HepG2 (cell line): ENCODE measurements around the gene RNU5B-1. TPM values are rescaled to one million over a fixed set of nuclear protein-coding genes. Genes with fewer than 3 reads are reported as not detected.

Experiments used
- ATAC-seq: fragments of 200-7000 bp; cut with Tn5 transposase; 3 replicates; pipeline ENCODE4 v1.9.1; 2020; ENCODE audit warnings: mild to moderate bottlenecking, moderate library complexity
- BruUV-seq: library from RNA; stranded (reverse); fragments of 400-500 nt; replicated peaks from 2 replicates; lab custom pipeline; 2021; lab: Mats Ljungman, UMichigan
- CTCF ChIA-PET: fragments of 300-600 bp; formaldehyde crosslinking; extraction: SDS; loops from one replicate; lab custom pipeline; 2021; ENCODE audit warnings: low total read pairs, inconsistent platforms, low intra/inter-chr PET ratio; lab: Yijun Ruan, JAX
- POLR2A ChIA-PET: fragments of 350-600 bp; sonication (Branson Sonifier 250); formaldehyde crosslinking; loops from one replicate; lab custom pipeline; 2020; ENCODE audit warnings: antibody characterized with exemption, inconsistent platforms; lab: Yijun Ruan, JAX
- DNase-seq: peaks from one replicate; pipeline ENCODE4 v3.0.0-alpha.2; 2015; ENCODE audit warnings: low spot score
- FAIRE-seq: peaks from 3 replicates; lab custom pipeline; 2011; peaks lifted over from hg19 to GRCh38; lab: Jason Lieb, UNC
- H2AFZ ChIP-seq: one replicate; pipeline ENCODE4 v1.6.1; 2011; ENCODE audit warnings: low read length, inconsistent platforms
- H3K27ac ChIP-seq: fragments of 300-600 bp; 3 replicates; pipeline ENCODE4 v1.8.0; 2011; ENCODE audit warnings: mixed run types, mild to moderate bottlenecking, mixed read lengths, low read length, inconsistent platforms; ENCODE audit not compliant: insufficient read depth; ENCODE audit errors: extremely low read length
- H3K27me3 ChIP-seq, 2 experiments: fragments of 200-600 bp in 1 of 2; 2 replicates in 1 of 2; 3 replicates in 1 of 2; pipeline versions ENCODE4 v1.6.0 to v1.8.0; 2011; ENCODE audit warnings: low read length in 2 of 2, mild to moderate bottlenecking in 2 of 2, moderate library complexity in 2 of 2, inconsistent platforms in 1 of 2; ENCODE audit not compliant: insufficient read depth in 2 of 2, control insufficient read depth in 1 of 2
- H3K36me3 ChIP-seq, 2 experiments: fragments of 200-600 bp in 1 of 2; replicated peaks in 1 of 2; 2 replicates in 1 of 2; 3 replicates in 1 of 2; pipeline versions ENCODE4 v1.5.1 to v1.8.0; 2011; ENCODE audit warnings: low read length in 2 of 2, inconsistent platforms in 1 of 2; ENCODE audit not compliant: insufficient read depth in 2 of 2, control insufficient read depth in 1 of 2
- H3K4me1 ChIP-seq: 2 replicates; pipeline ENCODE4 v1.5.1; 2012; ENCODE audit warnings: low read length, inconsistent platforms; ENCODE audit not compliant: insufficient read depth
- H3K4me2 ChIP-seq: 2 replicates; pipeline ENCODE4 v1.6.0; 2011; ENCODE audit warnings: low read depth, low read length, inconsistent platforms
- H3K4me3 ChIP-seq, 3 experiments: fragments of 200-600 bp in 1 of 3; sonication (generic), shearing (Covaris generic) in 1 of 3; replicated peaks in 1 of 3; 2 replicates each; pipeline ENCODE4 v1.5.1; 2011 to 2016; ENCODE audit warnings: low read length in 3 of 3, inconsistent platforms in 2 of 3, low read depth in 2 of 3, mild to moderate bottlenecking in 2 of 3, control low read depth in 1 of 3, mixed read lengths in 1 of 3; ENCODE audit not compliant: insufficient read depth in 1 of 3
- H3K79me2 ChIP-seq: one replicate; pipeline ENCODE4 v1.6.1; 2011; ENCODE audit warnings: low read length, inconsistent platforms; ENCODE audit not compliant: insufficient read depth
- H3K9ac ChIP-seq: 2 replicates; pipeline ENCODE4 v1.6.0; 2011; ENCODE audit warnings: mild to moderate bottlenecking, low read depth, low read length, inconsistent platforms; ENCODE audit not compliant: insufficient read depth
- H3K9me3 ChIP-seq: 2 replicates; pipeline ENCODE4 v1.5.1; 2012; ENCODE audit warnings: mild to moderate bottlenecking, low read length
- H4K20me1 ChIP-seq: 2 replicates; pipeline ENCODE4 v1.6.0; 2011; ENCODE audit warnings: inconsistent platforms, mild to moderate bottlenecking, low read length, moderate library complexity; ENCODE audit not compliant: insufficient read depth
- AGO2 ChIP-seq: fragments of 200-400 bp; formaldehyde crosslinking; optimal IDR thresholded peaks from 2 replicates; pipeline ENCODE3; 2017; ENCODE audit warnings: mild to moderate bottlenecking, low read depth, low read length, moderate library complexity
- SIX1 ChIP-seq: sonication (generic); formaldehyde crosslinking; IDR thresholded peaks from 2 replicates; pipeline ENCODE4 v1.4.0; 2020; ENCODE audit warnings: missing genetic modification reagents, borderline replicate concordance
- ZNF703 ChIP-seq: sonication (generic); formaldehyde crosslinking; IDR thresholded peaks from 2 replicates; pipeline ENCODE4 v1.5.1; 2020; ENCODE audit warnings: missing genetic modification reagents, mild to moderate bottlenecking, moderate library complexity, borderline replicate concordance
- ZNF768 ChIP-seq: sonication (generic); formaldehyde crosslinking; IDR thresholded peaks from 2 replicates; pipeline ENCODE4 v1.4.0; 2020; ENCODE audit warnings: missing genetic modification reagents
- WGBS: methylation state at CpG from one replicate; pipeline ENCODE4 v1.1.6; 2017; ENCODE audit warnings: low lambda C conversion rate; 5-methylcytosine and 5-hydroxymethylcytosine counted together
- in situ Hi-C: cut with HindIII; loops from 2 replicates; pipeline ENCODE4 v1.10.0; 2017; ENCODE audit warnings: low pct_unique_long_range_greater_than_20kb; ENCODE audit not compliant: extremely low pct_ligation_motif_present
- intact Hi-C: fragments of 100-400 bp; cut with micrococcal nuclease; formaldehyde crosslinking; loops from one replicate; pipeline ENCODE4 v1.10.0; 2022; ENCODE audit not compliant: unreplicated experiment
- polyA plus RNA-seq, 8 experiments: library from polyadenylated mRNA; depleted of rRNA in 3 of 8; stranded (reverse) in 7 of 8; unstranded in 1 of 8; fragments of >200 nt; fragmentation: Illumina TruSeq in 4 of 8; extraction: Trizol in 4 of 8; gene quantifications; 2 replicates each; pipeline versions ENCODE4 v1.2.1 to v1.2.3, GENCODE V29; 2011 to 2016; ENCODE audit warnings: low read depth in 4 of 8, missing spikeins in 1 of 8, mixed read lengths in 1 of 8; ENCODE audit not compliant: insufficient read depth in 1 of 8
- total RNA-seq, 5 experiments: library from RNA; depleted of rRNA; stranded (reverse); fragments of >200 nt; fragmentation: Illumina TruSeq; extraction: Trizol; gene quantifications; 2 replicates each; pipeline ENCODE4 v1.2.3, GENCODE V29; 2016; ENCODE audit warnings: low read depth in 1 of 5

RNU5B-1 gene
- total and polyA plus RNA-seq, 2 of the 13 experiments (the other 11 are each of a cell fraction or from before 2014, with no cell fraction given): 1,646 TPM; not detected in 1

GRCh38 chr15:65329288-65329983 is 25.0 kb downstream of the RNU5B-1 start:
- Histone ChIP-seq H3K9ac (no peak overlapping the region), H3K27me3 (no peaks in the 10 kb centered on the region), H3K4me2 (no peak overlapping the region), H4K20me1 (no peaks in the 10 kb centered on the region), H3K36me3 (peaks cover 30 to 52% of the 10 kb centered on the region in 2 experiments; a peak in 4 of 5 replicates), H3K9me3 (no peaks in the 10 kb centered on the region), H3K27ac (no peak overlapping the region), H3K4me3 (no peak overlapping the region), H2AFZ (no peak overlapping the region), H3K79me2 (no peaks in the 10 kb centered on the region), H3K4me1 (peaks cover 15% of the 10 kb centered on the region)
- no peak for FAIRE-seq
- DNase-seq: no peak
- BruUV-seq: no TSS peak
- no peak for ATAC-seq
- intact Hi-C loops: no loop called here
- in situ Hi-C loops: no loop called here
- WGBS: 97% methylated on average over 20 of the region's 21 CpGs
- ChIA-PET CTCF (no interaction called here), POLR2A (no interaction called here)
- no peak for TF ChIP-seq ZNF703 (CRISPR knock-in tag)
- TF ChIP-seq AGO2: peak; percentile 56

- no peak for ATAC-seq
- Histone ChIP-seq H3K79me2 (no peaks in the 10 kb centered on the region), H3K36me3 (peaks cover 32 to 56% of the 10 kb centered on the region in 2 experiments; a peak in 4 of 5 replicates), H3K4me3 (no peak overlapping the region), H3K9me3 (no peaks in the 10 kb centered on the region), H3K4me1 (peaks cover 15% of the 10 kb centered on the region), H3K27ac (no peak overlapping the region), H3K4me2 (no peak overlapping the region), H3K9ac (no peak overlapping the region), H4K20me1 (no peaks in the 10 kb centered on the region), H3K27me3 (no peaks in the 10 kb centered on the region), H2AFZ (no peak overlapping the region)
- POLR2A ChIA-PET: no interaction called here
- no peak for DNase-seq
- in situ Hi-C loops (no loop called here), intact Hi-C loops (no loop called here)
- no peak for FAIRE-seq
- TF ChIP-seq SIX1 (CRISPR knock-in tag) (no peak), ZNF768 (CRISPR knock-in tag) (peak; percentile 95), AGO2 (peak; percentile 70)
- BruUV-seq: no TSS peak
- CTCF ChIA-PET: no interaction called here
- WGBS: 97% methylated on average over 8 of the region's 18 CpGs
Measured at GRCh38 chr15:65329984-65330735, 25.7 kb downstream of the RNU5B-1 start.
